MCF 10A (cell line): Measurements from ENCODE around the gene OTOP2. TPM values are rescaled to one million over a fixed set of nuclear protein-coding genes. Genes with fewer than 3 reads are reported as not detected.

ENCODE experiments used
- BruUV-seq: library from RNA; stranded (reverse); fragments of 400-500 nt; replicated peaks from 2 replicates; lab custom pipeline; 2021; lab: Mats Ljungman, UMichigan
- CTCF ChIA-PET: fragments of 300-600 bp; sonication (Branson Sonifier 250); formaldehyde crosslinking; extraction: SDS; loops from one replicate; lab custom pipeline; 2021; ENCODE audit warnings: antibody characterized with exemption, inconsistent platforms; lab: Yijun Ruan, JAX
- POLR2A ChIA-PET: fragments of 300-600, 350-650 bp; sonication (Branson Sonifier 250); formaldehyde crosslinking; extraction: SDS; loops from one replicate; lab custom pipeline; 2020; ENCODE audit warnings: antibody characterized with exemption, inconsistent platforms; lab: Yijun Ruan, JAX
- DNase-seq: peaks from one replicate; pipeline ENCODE4 v3.0.0-alpha.2; 2018; ENCODE audit not compliant: unreplicated experiment
- H3K27ac Mint-ChIP-seq: one replicate; pipeline ENCODE4 v1.8.0; 2022; ENCODE audit warnings: mild to moderate bottlenecking, low read depth, mixed read lengths; ENCODE audit not compliant: unreplicated experiment
- H3K27me3 Mint-ChIP-seq: one replicate; pipeline ENCODE4 v1.8.0; 2022; ENCODE audit warnings: mixed read lengths; ENCODE audit not compliant: insufficient read depth, unreplicated experiment
- H3K36me3 Mint-ChIP-seq: one replicate; pipeline ENCODE4 v1.8.0; 2022; ENCODE audit warnings: mild to moderate bottlenecking, moderate library complexity, mixed read lengths; ENCODE audit not compliant: insufficient read depth, unreplicated experiment
- H3K4me1 Mint-ChIP-seq: one replicate; pipeline ENCODE4 v1.8.0; 2022; ENCODE audit warnings: mixed read lengths; ENCODE audit not compliant: insufficient read depth, unreplicated experiment
- H3K4me3 Mint-ChIP-seq: one replicate; pipeline ENCODE4 v1.8.0; 2022; ENCODE audit warnings: mild to moderate bottlenecking, moderate library complexity, mixed read lengths; ENCODE audit not compliant: unreplicated experiment
- H3K9me3 Mint-ChIP-seq: one replicate; pipeline ENCODE4 v1.8.0; 2022; ENCODE audit warnings: mixed read lengths; ENCODE audit not compliant: unreplicated experiment
- CTCF ChIP-seq: fragments of 200-600 bp; IDR thresholded peaks from one replicate; pipeline ENCODE4 v1.8.0; 2022; ENCODE audit warnings: antibody characterized with exemption, mild to moderate bottlenecking; ENCODE audit not compliant: unreplicated experiment
- intact Hi-C: fragments of 100-400 bp; cut with micrococcal nuclease; formaldehyde crosslinking; loops from 2 replicates; pipeline ENCODE4 v1.14.1; 2022
- total RNA-seq: library from RNA; stranded (reverse); gene quantifications from 2 replicates; pipeline ENCODE4 v1.2.3, GENCODE V29; 2022

Gene OTOP2
- total RNA-seq, 1 experiment from 2014 or later: not detected

- no TSS peak for BruUV-seq
- POLR2A ChIA-PET: interaction anchor here (0.7 kb wide), 1 partner anchor 214 kb away, joined by 4 read pairs; no protein-coding TSS in a partner anchor
- Mint-ChIP-seq H3K4me1 (peaks cover 20% of the 10 kb centered on the region), H3K36me3 (peaks cover 6% of the 10 kb centered on the region), H3K27ac (no peak overlapping the region), H3K4me3 (no peak overlapping the region), H3K27me3 (peaks cover 21% of the 10 kb centered on the region), H3K9me3 (no peaks in the 10 kb centered on the region)
- CTCF ChIA-PET: interaction anchor here (1.2 kb wide), 1 partner anchor 16 kb away, joined by 5 read pairs; no protein-coding TSS in a partner anchor
- TF ChIP-seq CTCF: no peak
- DNase-seq: no peak
- intact Hi-C loops: no loop called here
Measured at GRCh38 chr17:74941128-74941725, 17.2 kb downstream of the OTOP2 start.

GRCh38 chr17:74943808-74944522, 19.9 kb downstream of the OTOP2 start:
- CTCF ChIA-PET: interaction anchor here (0.7 to 0.8 kb wide), 2 partner anchors 18 to 327 kb away, joined by 3 to 4 read pairs; no protein-coding TSS in a partner anchor
- POLR2A ChIA-PET: interaction anchor here (0.6 to 2.0 kb wide), 7 partner anchors 13 to 218 kb away, joined by 3 to 6 read pairs (median 4); partner anchors contain the start of gene ARMC7
- no peak overlapping the region for H3K4me3 Mint-ChIP-seq
- H3K27ac Mint-ChIP-seq: peak overlapping the region; percentile 90
- intact Hi-C loops: loop anchor here (2.0 kb wide), 1 partner anchor 71 kb away; the partner anchor contains the start of gene FDXR
- BruUV-seq: no TSS peak
- DNase-seq: peak; percentile 72
- no peaks in the 10 kb centered on the region for H3K36me3 Mint-ChIP-seq
- TF ChIP-seq CTCF: no peak
- no peaks in the 10 kb centered on the region for H3K27me3 Mint-ChIP-seq
- peaks cover 20% of the 10 kb centered on the region for H3K4me1 Mint-ChIP-seq
- H3K9me3 Mint-ChIP-seq: no peaks in the 10 kb centered on the region

GRCh38 chr17:74945543-74945942, 21.5 kb downstream of the OTOP2 start:
- ChIA-PET CTCF (interaction anchor here (1.2 to 1.3 kb wide), 2 partner anchors 12 to 16 kb away, joined by 6 read pairs; no protein-coding TSS in a partner anchor), POLR2A (interaction anchor here (0.7 to 2.0 kb wide), 2 partner anchors 11 to 16 kb away, joined by 3 to 6 read pairs; no protein-coding TSS in a partner anchor)
- Mint-ChIP-seq H3K4me1 (peaks cover 20% of the 10 kb centered on the region), H3K4me3 (no peak overlapping the region), H3K9me3 (no peaks in the 10 kb centered on the region), H3K36me3 (no peaks in the 10 kb centered on the region), H3K27ac (peak overlapping the region; percentile 83), H3K27me3 (no peaks in the 10 kb centered on the region)
- no TSS peak for BruUV-seq
- DNase-seq: no peak
- no peak for TF ChIP-seq CTCF
- intact Hi-C loops: loop anchor here (2.0 kb wide), 1 partner anchor 73 kb away; the partner anchor contains the start of gene FDXR

GRCh38 chr17:74946641-74947040, 22.6 kb downstream of the OTOP2 start:
- no TSS peak for BruUV-seq
- peaks cover 20% of the 10 kb centered on the region for H3K4me1 Mint-ChIP-seq
- TF ChIP-seq CTCF: no peak
- DNase-seq: no peak
- CTCF ChIA-PET: interaction anchor here (1.2 to 3.6 kb wide), 3 partner anchors 11 to 15 kb away, joined by 6 to 16 read pairs (median 6); no protein-coding TSS in a partner anchor
- POLR2A ChIA-PET: interaction anchor here (0.8 kb wide), 1 partner anchor 160 kb away, joined by 4 read pairs; no protein-coding TSS in a partner anchor
- H3K27me3 Mint-ChIP-seq: no peaks in the 10 kb centered on the region
- intact Hi-C loops: no loop called here
- H3K27ac Mint-ChIP-seq: no peak overlapping the region
- no peak overlapping the region for H3K4me3 Mint-ChIP-seq
- no peaks in the 10 kb centered on the region for H3K36me3 Mint-ChIP-seq
- no peaks in the 10 kb centered on the region for H3K9me3 Mint-ChIP-seq
